GM19238 (cell line): ENCODE measurements around the gene GNB2.

ENCODE experiments used
- DNase-seq: peaks from one replicate; pipeline ENCODE4 v3.0.0; 2011; ENCODE audit warnings: low spot score; ENCODE audit not compliant: insufficient read length

GNB2 gene

DNA sequence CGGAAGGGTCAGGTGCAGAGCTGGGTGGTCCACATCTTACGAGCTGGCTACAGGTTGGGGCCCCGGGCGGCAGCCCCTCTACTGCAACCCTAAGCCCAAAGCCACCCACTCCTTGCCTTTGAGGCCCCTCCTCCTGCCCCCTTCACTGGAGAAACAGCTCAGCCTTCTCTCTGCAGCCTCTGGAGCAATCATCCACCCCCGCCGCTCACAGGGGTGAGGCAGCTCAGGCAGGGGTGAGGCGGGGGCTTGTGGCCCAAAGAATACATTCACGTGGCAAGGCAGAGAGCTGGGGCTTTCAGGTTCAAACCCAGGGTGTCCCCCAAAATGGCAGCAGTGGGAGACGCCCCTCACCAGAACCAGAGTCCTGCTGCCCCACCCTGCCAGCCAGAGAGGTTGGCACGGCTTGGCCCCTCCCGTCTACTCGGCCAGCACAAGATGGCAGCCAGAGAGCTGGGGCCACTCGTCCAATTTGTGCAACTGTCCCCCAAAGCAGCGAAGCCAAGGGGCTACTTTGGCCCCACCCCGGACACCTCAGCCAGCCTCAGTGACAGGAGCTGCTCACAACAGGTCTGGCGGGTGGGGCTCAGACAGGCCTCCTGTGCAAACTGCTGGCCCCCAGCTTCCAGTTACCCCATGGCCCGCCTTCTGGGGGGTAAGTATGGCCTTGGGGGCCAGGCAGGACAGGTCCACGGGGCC lies 7.2 kb downstream of the GNB2 start:
- DNase-seq, result no peak

- DNase-seq, result no peak
Measured at GRCh38 chr7:100681491-100682227, 8.1 kb downstream of the GNB2 start.

DNA sequence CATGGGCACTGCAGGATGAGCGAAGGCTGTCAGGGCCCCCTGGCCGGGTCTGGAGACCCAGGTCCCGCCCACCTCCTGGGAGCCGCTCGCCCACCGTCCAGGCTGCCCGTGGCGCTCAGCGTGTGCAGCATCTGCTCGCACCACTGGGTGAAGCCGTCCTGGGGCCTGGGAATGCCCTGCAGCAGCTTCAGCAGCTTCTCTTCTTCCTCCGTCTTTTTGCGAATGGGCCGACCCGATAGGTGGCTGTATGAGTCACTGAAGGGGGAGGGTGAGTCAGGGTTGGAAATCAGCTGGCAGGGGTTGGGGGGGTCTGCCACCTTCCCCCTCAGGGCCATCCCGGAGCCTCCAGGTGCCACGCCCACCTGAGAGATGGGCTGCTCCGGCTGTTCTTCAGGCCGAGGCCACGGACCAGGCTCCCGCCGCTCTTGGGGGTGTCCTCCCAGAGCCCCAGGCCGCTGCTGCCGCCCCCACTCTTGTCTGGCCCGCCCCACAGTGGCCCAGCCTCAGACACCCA lies 8.7 kb downstream of the GNB2 start:
- no peak for DNase-seq

- DNase-seq, result no peak
Measured at GRCh38 chr7:100682991-100683658, 9.6 kb downstream of the GNB2 start.

DNA sequence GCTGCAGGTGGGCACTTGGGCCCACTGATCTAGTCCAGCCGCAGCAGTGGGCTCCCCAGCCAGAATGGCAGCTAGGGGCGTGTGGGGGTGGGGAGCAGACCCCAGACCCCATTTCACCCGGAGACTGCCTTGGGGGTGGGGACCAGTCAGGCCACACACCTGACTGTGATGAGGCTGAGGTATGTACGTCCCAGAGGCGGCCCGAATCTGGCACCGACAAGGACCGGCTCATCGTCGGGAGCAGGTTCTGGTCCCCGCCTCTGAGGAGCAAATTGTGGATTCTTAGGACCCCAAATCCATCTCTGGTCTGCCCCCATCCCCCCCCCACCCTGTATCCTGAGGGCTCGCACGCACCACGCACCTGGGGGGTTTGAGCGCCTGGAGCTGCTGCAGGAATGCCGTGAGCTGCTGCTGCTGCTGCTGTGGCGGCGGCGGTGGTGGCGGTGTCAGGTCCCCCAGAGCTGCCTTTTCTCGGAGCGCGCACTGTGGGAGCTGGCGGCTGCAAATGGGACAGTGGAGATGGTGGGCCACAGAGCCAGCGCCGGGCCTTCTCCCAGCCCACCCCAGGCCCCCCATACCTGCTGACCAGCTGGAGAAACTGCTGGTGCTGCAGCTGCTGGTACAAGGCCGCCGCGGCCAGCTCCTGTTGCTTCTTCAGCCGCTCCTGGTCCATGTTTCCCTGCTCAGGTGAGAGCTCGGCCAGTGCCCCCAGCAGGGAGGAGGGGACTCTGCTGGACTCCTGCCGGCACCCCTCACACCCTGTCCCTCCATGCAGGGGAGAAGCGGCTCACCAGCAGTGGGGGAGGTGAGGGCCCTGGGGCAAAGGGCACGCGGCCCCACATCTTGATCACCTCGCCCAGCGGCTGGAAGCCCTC lies 10.4 kb downstream of the GNB2 start:
- no peak for DNase-seq

GRCh38 chr7:100684534-100685042 lies 11.0 kb downstream of the GNB2 start:
- DNase-seq, result no peak

- no peak for DNase-seq
Measured at GRCh38 chr7:100685049-100685605, 11.6 kb downstream of the GNB2 start.

DNA sequence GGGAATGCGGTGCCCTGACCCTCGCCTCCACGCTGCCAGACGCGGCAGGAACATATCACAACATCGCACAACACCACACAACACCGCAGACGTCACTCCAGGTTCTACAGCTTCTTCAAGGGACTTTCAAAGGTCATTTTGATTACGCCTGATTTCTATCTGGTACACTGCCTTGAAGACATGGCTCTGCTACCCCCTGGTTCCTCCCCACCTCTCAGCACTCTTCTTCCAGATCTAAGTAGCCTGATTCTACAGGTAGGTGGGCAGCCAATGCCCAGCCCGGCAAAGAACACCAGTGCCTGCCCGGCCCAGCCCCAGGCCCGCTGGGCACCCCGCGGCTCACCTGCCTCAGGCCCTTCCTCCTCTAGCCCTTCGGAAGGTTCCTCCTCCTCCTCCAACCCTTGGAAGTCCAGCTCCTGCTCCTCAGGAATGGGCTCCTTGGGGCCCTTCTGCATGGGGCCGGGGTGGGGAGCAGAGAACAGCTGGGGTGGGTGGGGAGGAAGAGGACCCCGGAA lies 12.1 kb downstream of the GNB2 start:
- no peak for DNase-seq

GRCh38 chr7:100686201-100686821 lies 12.8 kb downstream of the GNB2 start:
- DNase-seq, result no peak

DNA sequence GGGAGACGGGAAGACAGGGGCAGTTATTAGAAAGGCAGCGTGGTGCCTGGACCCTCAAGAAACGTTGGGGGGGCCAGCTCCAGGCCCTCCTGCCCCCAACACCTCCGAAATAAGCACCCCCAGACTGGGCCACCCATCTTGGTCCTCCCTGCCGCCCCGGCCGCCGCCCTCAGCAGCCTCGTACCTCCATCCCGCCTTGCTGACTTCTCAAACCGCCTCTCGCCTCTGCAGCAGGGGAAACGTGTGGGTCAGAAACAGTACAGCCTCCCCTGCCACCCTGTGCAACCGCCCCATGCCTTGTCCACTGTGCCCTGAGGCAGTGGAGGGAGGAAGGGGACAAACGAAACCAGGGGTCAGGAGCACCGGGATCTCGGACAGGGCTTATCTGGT lies 13.3 kb downstream of the GNB2 start:
- DNase-seq, result no peak

DNA sequence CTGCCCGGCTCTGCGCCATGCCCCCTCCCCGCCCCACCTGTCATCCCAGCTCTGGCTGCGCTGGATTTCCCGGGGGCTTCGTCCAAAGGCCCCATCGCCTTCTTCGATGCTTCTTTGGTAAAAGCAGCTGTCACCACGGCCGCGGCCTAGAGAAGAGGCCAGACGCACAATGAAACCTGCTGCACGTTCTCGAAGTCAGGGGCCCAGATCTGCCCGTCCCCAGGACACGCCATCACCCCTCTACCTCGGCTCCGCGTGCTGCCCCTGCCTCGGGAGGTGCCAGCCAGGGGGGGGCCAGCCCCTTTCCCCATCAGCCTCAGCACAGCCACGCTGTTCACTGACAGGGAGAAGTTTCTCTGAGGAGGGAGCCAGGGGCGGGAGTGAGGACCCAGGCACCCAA lies 13.7 kb downstream of the GNB2 start:
- no peak for DNase-seq

- no peak for DNase-seq
Measured at GRCh38 chr7:100687751-100688300, 14.3 kb downstream of the GNB2 start.

- no peak for DNase-seq
Measured at GRCh38 chr7:100688326-100688860, 14.9 kb downstream of the GNB2 start.

DNA sequence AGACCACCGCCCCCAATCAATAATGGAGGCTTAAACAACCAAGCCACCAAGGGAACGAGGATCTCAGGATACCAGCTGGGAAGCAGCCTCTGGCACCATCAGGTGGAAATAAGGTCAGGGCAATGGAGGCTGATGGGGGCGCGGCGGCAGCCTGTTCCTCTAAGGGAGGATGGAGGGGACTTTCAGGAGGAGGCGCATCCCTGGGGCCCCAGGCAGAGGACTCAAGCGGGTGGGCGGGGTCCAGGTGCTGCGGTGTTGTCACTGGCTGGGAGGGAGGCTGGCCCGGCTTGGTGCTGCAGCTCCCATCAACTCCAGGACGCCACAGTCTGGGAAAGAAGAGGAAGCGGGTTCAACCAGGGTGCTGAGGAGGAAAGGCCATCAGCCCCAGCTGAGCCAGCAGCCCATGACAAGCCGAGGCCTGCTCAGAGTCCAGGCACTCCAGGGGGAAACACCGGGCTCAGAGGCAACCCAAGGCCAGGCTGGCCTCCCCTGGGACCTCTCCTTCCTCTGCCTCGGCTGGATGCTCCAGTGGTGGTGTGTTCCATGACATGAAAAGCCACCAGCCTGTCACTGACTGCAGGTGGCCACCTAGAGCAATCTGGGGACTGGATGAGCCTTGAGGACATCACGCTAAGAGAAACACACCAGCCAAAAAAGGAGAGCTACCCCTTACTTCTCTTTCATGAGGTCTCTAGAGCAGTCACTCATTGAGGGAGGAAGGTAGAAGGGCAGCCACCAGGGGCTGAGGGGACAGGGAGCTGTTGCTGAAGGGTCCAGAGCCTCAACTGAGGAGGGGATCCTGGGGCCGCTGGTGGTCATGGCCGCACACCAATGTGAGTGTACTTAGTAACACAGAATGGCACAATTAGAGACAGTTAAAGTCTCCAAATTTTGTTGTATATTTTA lies 15.9 kb downstream of the GNB2 start:
- no peak for DNase-seq

DNA sequence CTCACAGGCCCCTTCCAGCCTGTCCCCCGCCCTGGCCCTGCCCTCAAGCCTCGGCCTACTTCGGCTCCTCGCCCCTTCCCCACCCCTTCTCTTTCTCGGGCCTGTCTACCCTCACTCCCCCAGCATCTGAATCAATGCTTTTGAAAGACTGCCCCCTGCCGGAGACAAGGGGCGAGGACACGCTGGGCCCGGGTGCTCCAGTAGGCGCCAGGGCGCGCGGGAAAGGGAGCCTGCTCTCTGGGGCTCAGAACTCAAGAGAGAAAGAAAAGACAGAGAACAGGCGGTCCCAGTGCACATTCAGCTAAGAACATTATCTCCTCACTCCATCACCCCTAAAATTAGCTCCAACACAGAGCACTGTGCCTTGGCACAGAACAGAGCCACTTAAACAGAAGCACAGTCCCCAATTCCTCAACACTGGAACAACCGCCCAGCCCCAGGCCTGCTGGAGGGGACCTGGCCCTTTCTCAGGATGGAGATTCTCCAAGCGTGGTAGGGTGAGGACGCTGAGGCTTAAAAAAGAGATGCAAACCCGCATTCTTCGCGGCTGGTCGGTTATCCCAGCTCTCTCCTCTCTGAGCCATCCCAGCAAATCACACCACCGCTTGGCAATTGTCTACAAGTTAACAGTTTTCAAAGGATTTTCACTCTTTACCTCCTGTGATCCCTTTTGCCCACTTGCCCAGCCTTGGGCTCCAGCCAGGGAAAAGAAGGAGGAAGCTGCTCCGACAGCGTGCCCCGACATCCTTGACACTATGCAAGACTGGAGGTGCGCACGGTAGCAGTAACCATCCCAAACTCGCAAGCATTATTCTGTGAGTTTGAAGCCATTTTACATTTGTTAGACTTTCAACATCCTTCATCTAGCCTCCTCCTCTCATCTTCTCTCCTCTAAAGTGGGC lies 18.4 kb downstream of the GNB2 start:
- DNase-seq, result peak; percentile 93

- DNase-seq, result no peak
Measured at GRCh38 chr7:100692578-100692961, 19.0 kb downstream of the GNB2 start.

DNA sequence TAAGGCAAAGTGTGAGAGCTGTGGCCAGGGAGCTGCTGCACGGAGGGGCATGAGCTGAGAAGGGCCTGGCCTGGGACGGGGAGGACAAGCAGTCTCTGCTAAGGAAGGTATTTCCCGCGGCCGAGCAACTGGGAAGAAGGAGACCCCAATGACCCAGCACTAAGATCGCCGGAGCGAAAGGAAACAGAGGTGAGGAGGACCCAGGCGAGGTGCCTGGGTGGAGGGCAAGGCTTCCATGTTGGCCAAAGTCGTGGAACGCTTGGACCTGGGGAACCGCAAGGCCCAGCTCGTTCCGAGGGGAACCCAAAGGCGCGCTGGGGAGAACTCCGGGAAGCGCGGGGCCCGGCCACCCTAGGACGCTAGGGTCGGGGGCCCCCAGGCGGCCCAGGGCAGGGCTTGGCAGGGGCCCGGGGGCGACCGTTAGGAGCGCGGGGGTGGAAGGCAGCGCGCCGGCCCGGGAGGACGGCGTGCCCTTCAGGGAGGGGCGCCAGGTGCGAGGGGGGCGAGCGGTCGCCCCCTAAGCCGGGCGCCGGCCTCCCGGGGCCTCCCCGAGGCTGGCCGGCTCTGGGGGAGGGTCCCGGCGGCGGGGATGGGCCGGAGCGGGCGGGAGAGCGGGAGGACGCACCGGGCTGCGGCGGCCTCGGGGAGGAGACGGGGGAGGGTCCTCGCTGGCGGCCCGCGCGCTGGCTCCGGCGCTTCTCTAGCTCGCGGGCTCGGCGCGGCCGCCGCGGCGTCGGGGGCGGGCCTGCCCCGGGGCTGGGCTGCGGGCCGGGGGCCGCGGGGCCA lies 20.0 kb downstream of the GNB2 start:
- DNase-seq, result peak; percentile 50
